ENCODE measurements around the gene ITGB3. TPM values are rescaled to one million over a fixed set of nuclear protein-coding genes. Genes with fewer than 3 reads are reported as not detected.

Gene ITGB3
- total and polyA plus RNA-seq, 9 of the 15 experiments (the other 6 are each of a cell fraction or from before 2014, with no cell fraction given): 0.08 to 2.6 (median 0.62) TPM; not detected in 1

- TF ChIP-seq TEAD4 (IDR thresholded peaks at IDR 0.05; ENCODE audit: low read length): peak; percentile 68
- no peak for TF ChIP-seq TEAD4 (CRISPR knock-in tag; IDR thresholded peaks at IDR 0.05; ENCODE audit: borderline replicate concordance)
- TF ChIP-seq TFAP4 (CRISPR knock-in tag; IDR thresholded peaks at IDR 0.05; ENCODE audit: borderline replicate concordance): peak; percentile 55; the same call in 1 of the 2 replicates
- TF ChIP-seq EGR1 (conservative IDR thresholded peaks at IDR 0.05): peak; percentile 99
- TF ChIP-seq PBX2 (CRISPR knock-in tag; IDR thresholded peaks at IDR 0.05; ENCODE audit: low read depth): no peak
- TF ChIP-seq PBX2 (tag; conservative IDR thresholded peaks at IDR 0.05; ENCODE audit: low read depth): 0 out of 2 replicates have a peak, but pooled peaks have one; percentile 18
- TF ChIP-seq GATA2 (CRISPR knock-in tag; IDR thresholded peaks at IDR 0.05): peak; percentile 30
- TF ChIP-seq MEF2A (IDR thresholded peaks at IDR 0.05; ENCODE audit: control insufficient read depth, low read depth, low read length): 0 out of 2 replicates have a peak, but pooled peaks have one; percentile 27
- TF ChIP-seq U2AF1 (optimal IDR thresholded peaks at IDR 0.05; ENCODE audit: low read depth, low read length): no peak
- TF ChIP-seq TCF7 (IDR thresholded peaks at IDR 0.05; ENCODE audit: borderline replicate concordance): no peak
- peak; percentile 80 for TF ChIP-seq CXXC5 (CRISPR knock-in tag; IDR thresholded peaks at IDR 0.05)
- TF ChIP-seq ZNF518B (CRISPR knock-in tag; IDR thresholded peaks at IDR 0.05): no peak
- TF ChIP-seq ETV1 (tag; conservative IDR thresholded peaks at IDR 0.05; ENCODE audit: low read depth): 0 out of 2 replicates have a peak, but pooled peaks have one; percentile 13
- no peak for TF ChIP-seq ZNF347 (CRISPR knock-in tag; IDR thresholded peaks at IDR 0.05; ENCODE audit: low read depth)
- TF ChIP-seq BRD9 (IDR thresholded peaks at IDR 0.05; ENCODE audit: low read depth, partially characterized antibody): peak; percentile 58
- peak; percentile 34; the same call in 1 of the 2 replicates for TF ChIP-seq VEZF1 (CRISPR knock-in tag; IDR thresholded peaks at IDR 0.05)
Measured at GRCh38 chr17:47229535-47230443, 23.8 kb upstream of the ITGB3 start (continued).
